GM21390 (cell line): ENCODE results near the gene SWSAP1.
"Not testable (repeated sequence)": the region's sequence is repeated elsewhere in the genome, so short reads cannot be mapped to it uniquely, and the experiment has no call there.

Experiments
- ATAC-seq: cut with Tn5 transposase; IDR thresholded peaks from one replicate; pipeline ENCODE4 v1.9.1; 2021; ENCODE audit not compliant: unreplicated experiment

Gene SWSAP1, protein sequence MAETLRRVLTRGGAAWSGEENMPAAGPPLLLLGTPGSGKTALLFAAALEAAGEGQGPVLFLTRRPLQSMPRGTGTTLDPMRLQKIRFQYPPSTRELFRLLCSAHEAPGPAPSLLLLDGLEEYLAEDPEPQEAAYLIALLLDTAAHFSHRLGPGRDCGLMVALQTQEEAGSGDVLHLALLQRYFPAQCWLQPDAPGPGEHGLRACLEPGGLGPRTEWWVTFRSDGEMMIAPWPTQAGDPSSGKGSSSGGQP

GRCh38 chr19:11374433-11375142 lies at the start of gene SWSAP1:
Gene SWSAP1 (plus strand): TSS chr19:11374666. CDS start chr19:11374681, 15 bp downstream.
- ATAC-seq: peak; percentile 82

DNA sequence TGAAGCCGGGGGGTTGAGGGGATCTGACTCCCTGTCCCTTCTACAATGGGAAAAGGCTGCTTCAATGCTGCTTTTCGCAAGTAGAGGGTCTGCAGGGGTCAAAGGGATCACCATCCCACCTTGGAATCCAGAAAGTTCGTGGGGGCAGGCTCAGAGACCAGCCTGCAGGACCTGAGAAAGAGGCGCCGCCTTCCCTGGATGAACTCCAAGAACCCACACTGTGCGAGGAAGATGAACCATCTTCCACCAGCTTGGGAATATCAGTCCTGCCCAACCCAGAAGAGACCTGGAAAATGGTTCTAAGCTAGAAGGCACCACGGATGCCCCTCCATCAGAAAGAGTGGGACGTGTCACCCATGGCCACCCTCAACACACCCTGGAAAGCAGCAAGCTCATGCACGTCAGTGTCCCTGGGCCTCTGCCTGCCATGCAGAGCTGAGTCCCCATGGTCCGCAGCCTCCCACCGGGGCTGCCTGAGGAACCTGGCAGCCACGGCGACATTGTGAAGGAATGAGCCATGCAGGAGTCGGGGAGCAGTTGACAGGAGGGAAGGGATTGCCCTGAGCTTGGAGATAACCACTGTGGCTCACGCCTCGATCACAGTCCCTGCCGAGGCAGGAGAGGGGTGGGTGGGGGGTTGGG lies 49.6 kb upstream of the SWSAP1 start:
- ATAC-seq: no peak

DNA sequence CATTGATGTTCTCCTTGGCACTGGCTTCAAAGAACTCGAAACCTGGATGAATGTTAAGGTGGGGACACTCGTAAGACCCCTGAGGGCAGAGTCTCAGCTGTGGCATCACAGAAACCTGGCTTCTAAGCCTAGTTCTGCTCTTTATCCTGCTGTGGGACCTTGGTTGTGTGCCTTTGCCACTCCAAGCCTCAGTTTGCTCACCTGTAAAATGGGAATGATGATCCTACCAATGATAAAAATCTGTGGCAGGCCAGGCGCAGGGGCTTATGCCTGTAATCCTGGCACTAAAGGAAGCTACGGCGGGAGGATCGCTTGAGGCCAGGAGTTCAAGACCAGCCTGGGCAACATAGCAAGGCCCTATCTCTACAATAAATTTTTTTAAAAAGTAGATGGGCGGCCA lies 48.9 kb upstream of the SWSAP1 start:
- ATAC-seq: no peak

DNA sequence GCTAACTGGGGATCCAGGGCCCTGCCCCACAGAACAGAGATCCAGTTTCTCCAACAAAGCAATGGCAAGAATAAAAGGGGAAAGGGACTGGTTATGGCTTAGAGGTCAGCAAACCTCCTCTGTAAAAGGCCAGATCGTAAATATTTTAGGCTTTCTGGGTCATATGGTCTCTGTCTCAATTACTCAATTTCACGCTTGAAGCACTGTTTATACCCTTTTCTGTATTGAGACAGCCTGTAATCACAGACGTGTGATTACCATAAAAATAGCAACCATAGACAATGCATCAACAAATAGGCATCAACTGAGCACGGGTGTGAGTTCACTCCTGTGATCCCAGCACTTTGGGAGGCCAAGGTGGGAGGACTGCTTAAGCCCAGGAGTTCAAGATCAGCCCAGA lies 44.3 kb upstream of the SWSAP1 start:
- ATAC-seq: no peak

DNA sequence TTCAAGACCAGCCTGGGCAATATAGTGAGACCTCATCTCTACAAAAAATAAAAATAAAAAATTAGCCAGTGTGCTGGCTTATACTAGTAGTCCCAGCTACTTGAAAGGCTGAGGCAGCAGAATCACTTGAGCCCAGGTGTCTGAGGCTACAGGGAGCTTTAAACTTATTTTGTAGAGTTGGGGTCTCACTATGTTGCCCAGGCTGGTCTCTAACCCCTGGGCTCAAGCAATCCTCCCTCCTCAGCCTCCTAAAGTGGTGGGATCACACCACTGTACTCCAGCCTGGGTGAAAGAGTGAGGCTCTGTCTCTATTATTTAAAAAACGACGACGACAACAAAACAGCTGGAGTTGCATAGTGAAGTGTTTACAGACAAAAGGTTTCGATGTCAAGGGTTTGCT lies 43.0 kb upstream of the SWSAP1 start:
- no peak for ATAC-seq

DNA sequence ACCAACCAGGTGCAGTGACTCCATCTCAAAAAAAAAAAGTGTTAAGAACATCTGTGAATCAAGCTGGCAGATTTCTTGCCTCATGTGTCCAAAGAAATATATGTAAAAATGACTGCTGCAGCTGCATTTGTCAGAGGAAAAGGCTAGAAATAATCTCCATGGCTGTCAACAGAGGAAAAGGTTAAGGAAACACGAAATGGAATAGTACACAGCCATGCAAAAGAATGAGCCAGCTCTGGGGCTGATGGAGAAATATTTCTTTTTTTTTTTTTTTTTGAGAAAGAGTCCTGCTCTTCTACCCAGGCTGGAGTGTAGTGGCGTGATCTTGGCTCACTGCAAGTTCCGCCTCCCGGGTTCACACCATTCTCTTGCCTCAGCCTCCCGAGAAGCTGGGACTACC lies 41.6 kb upstream of the SWSAP1 start:
- no peak for ATAC-seq

GRCh38 chr19:11333838-11334237 lies 40.6 kb upstream of the SWSAP1 start:
- not testable (repeated sequence) for ATAC-seq

DNA sequence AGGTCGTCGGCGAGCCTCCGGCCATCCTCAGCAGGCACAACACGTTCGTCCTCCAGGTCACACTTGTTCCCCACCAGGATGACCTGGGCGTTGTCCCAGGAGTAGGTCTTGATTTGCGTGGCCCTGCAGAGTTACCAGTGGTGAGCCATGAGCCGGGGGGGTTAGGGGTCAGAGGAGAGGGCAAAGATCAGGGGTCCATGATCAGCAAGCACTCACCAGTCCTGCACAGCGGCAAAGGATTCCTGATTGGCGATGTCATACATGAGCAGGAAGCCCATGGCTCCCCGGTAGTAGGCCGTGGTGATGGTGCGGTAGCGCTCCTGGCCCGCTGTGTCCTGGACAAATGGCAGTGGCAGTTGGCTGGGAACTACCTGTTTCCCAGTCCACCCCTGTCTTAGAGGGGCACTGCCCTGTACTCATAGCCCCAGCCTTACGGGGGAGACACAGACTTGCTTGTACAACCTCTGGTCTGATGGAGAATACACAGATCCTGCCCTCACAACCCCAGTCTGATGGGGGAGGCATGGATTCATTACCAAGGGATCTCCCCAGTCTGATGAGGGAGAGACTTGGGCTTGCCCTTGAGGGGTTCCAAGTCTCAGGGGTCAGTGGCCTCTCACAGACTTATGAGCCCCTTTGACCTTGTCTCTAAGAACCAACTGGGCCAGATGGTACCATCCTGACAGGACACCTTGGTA lies 38.9 kb upstream of the SWSAP1 start:
- ATAC-seq: no peak

GRCh38 chr19:11337080-11337479 lies 37.4 kb upstream of the SWSAP1 start:
- no peak for ATAC-seq

DNA sequence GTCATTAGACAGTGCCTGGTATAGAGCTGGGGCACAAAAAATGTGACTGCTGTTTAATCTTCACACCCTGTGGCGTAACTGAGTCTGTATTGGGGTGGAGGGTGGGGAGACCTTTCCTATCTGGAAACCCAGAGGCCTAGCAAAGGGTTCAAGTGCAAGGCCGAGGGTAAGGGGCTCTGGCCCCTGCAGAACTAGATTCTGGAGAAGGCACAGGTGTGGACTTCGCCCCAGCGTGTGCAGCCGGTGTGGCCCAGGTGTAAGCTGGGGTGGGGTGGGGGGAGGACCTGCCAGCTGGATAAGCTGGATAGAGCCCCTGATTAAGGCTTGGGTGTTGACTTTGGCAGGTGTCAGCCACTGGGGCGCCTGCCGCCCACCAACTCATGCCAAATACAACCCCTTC lies 36.3 kb upstream of the SWSAP1 start:
- ATAC-seq: no peak

DNA sequence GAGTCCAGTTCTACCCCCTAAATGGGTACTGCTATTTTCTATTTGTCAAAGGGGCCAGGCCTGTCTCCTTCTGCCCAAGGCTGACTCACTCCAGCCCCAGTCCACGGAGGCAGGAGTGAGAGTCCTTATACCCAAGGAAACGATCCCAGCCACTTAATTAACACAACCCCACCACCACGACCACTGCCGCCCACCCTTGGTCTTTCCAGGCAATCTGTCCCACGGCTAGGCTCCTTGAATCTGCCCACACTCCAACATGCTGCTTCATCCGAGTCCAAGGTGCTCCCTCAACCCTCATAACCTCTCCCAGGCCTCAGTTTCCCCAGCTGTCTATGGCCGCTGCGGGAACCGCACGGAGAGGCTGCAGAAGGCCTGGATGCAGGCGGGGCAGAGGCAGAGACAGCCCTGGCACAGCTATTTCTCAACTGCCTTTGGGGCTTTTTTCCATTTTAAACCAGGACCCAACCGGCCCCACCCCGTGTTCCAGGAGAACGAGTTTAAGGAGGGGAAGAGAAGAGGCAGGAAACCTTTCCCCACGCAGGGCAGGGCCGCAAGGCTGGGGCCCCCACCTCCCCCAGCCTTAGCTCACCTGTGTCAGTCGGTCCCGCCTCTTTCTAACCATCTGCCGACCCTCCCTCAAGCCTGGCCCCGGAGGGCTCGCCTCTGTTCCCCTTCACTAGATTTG lies 35.8 kb upstream of the SWSAP1 start:
- no peak for ATAC-seq

DNA sequence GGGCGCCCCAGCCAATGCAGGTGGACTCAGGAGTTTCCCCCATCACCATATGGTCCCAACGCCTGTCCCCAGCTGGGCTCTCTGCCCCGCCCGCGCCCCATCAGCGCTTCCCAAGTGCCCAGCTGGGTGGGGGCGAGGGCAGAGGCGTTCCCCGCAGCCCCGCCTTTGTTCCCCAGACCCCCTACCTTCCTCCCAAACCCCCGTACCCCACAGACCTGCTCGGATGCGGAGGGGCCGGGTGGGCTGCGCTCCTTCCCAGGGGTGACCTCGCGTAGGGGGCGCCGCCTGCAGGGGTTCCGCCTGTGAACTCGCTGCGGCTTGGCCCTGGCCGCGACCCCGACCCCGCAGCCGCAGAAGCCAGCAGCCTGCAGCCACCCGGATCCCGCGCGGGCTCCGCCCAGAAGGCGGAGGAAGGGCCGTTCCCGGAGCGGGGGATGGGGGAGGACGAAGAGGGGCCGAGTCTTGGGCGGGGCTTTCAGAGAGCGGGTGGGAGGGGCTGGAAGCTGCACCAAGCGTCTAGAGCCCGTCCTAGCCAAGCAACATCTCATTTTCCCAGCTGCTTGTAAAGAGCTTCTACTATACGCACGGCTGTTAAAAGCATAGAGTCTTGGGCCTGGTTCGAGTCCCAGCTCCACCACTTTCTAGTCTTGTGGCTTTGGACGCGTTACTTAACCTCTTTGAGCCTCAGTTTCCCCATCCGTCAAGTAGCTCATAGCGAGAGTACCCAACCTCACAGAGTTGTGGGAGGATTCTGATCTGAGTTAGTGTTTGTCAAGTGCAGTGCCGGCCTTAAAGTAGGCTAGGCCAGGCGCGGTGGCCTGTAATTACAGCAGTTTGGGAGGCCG lies 35.0 kb upstream of the SWSAP1 start, which contains the start of gene RAB3D:
RAB3D (minus strand) TSS at position 404 of the 845 bp plus-strand sequence. CDS start 2,258 bp downstream, outside the sequence.
- ATAC-seq: peak; percentile 84

- not testable (repeated sequence) for ATAC-seq
These were observed 34.4 kb upstream of the SWSAP1 start for GRCh38 chr19:11340099-11340467.

DNA sequence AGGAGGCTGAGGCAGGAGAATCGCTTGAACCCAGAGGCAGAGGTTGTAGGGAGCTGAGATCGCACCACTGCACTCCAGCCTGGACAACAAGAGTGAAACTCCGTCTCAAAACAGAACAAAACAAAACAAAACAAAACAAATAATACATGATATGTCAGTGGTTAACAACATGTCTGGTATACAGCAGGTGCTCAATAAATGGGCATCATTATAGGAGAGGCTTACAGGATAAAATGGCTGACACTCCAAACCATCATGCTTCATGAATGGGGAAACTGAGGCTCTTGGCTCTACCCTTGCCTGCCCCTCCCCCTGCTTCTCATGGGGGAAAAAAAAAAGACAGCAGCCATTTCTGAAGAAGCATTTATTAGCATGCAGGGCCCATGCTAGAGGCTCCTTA lies 32.0 kb upstream of the SWSAP1 start:
- no peak for ATAC-seq

GRCh38 chr19:11345122-11345803 lies 29.2 kb upstream of the SWSAP1 start:
- ATAC-seq: no peak

- ATAC-seq: peak; percentile 84
These were observed 28.1 kb upstream of the SWSAP1 start, which contains the start of the genes CCDC159 and TMEM205 for GRCh38 chr19:11346104-11346940. Gene CCDC159 (plus strand): TSS chr19:11346519. CDS start chr19:11346607, 88 bp downstream. Gene TMEM205 (minus strand): TSS chr19:11346268. CDS start chr19:11345619, 649 bp downstream.

GRCh38 chr19:11347546-11348039 lies 26.9 kb upstream of the SWSAP1 start:
- no peak for ATAC-seq

GRCh38 chr19:11349171-11349570 lies 25.3 kb upstream of the SWSAP1 start:
- ATAC-seq: no peak
